Ovary (tissue), 3 donors: ENCODE measurements around the gene TRPC5OS.

ENCODE experiments used
- CTCF ChIP-seq, 3 donors: fragments of 450-650 bp in 2 of 3; fragments of 200-600 bp in 1 of 3; IDR thresholded peaks; one replicate each; pipeline versions ENCODE4 v1.5.1 to v1.8.0; 2016 to 2022; ENCODE audit warnings: antibody characterized with exemption in 3 of 3, mild to moderate bottlenecking in 1 of 3
- POLR2A ChIP-seq: fragments of 450-650 bp; IDR thresholded peaks from one replicate; pipeline ENCODE4 v1.6.1; 2017; ENCODE audit warnings: antibody characterized with exemption, mild to moderate bottlenecking, moderate library complexity
- donor health status: DM: no; HTN: no; CAD: no.

- TF ChIP-seq POLR2A (no peak), CTCF (IDR thresholded peaks at IDR 0.05) (no peak)
These were observed 7.0 kb upstream of the TRPC5OS start for GRCh38 chrX:111868726-111869638.
